SK-N-SH treated with all-trans-retinoic acid at 6 μM for 48 hours (cell line): ENCODE results near the gene ADGRV1.

ENCODE experiments used
- ATAC-seq: fragments of 200-7000 bp; cut with Tn5 transposase; 3 replicates; pipeline ENCODE4 v1.9.1; 2020; ENCODE audit warnings: mild to moderate bottlenecking, moderate library complexity
- ARNTL ChIP-seq: fragments of 450-650 bp; formaldehyde crosslinking; IDR thresholded peaks from 2 replicates; pipeline ENCODE4 v1.5.0; 2020; ENCODE audit warnings: low read depth, mild to moderate bottlenecking, moderate library complexity, borderline replicate concordance
- BACH2 ChIP-seq: fragments of 250-450 bp; sonication (Bioruptor Pico); IDR thresholded peaks from 2 replicates; pipeline ENCODE4 v1.9.0; 2021; ENCODE audit warnings: mild to moderate bottlenecking, borderline replicate concordance
- CREB5 ChIP-seq: fragments of 250-450 bp; sonication (Bioruptor Pico); IDR thresholded peaks from 2 replicates; pipeline ENCODE4 v1.5.1; 2020; ENCODE audit warnings: low read depth, mild to moderate bottlenecking, moderate library complexity
- CSDC2 ChIP-seq: fragments of 250-450 bp; sonication (Bioruptor Pico); IDR thresholded peaks from 2 replicates; pipeline ENCODE4 v1.5.0; 2020; ENCODE audit warnings: mild to moderate bottlenecking, moderate library complexity
- CSRNP3 ChIP-seq: fragments of 250-450 bp; sonication (Bioruptor Pico); IDR thresholded peaks from 2 replicates; pipeline ENCODE4 v1.5.1; 2021; ENCODE audit warnings: mild to moderate bottlenecking, moderate library complexity
- ESRRG ChIP-seq: fragments of 250-450 bp; sonication (Bioruptor Pico); IDR thresholded peaks from 2 replicates; pipeline ENCODE4 v1.6.1; 2021; ENCODE audit warnings: mild to moderate bottlenecking
- GLIS3 ChIP-seq: fragments of 250-450 bp; sonication (Bioruptor Pico); IDR thresholded peaks from 2 replicates; pipeline ENCODE4 v1.5.0; 2020; ENCODE audit warnings: mild to moderate bottlenecking, moderate library complexity
- ISL1 ChIP-seq: fragments of 250-450 bp; sonication (Bioruptor Pico); IDR thresholded peaks from 2 replicates; pipeline ENCODE4 v2.1.2; 2022; ENCODE audit warnings: mild to moderate bottlenecking, moderate library complexity
- OSR1 ChIP-seq: fragments of 250-450 bp; sonication (Bioruptor Pico); IDR thresholded peaks from 2 replicates; pipeline ENCODE4 v1.8.0; 2022; ENCODE audit warnings: moderate library complexity, mild to moderate bottlenecking, inconsistent platforms
- PATZ1 ChIP-seq: fragments of 250-450 bp; sonication (Bioruptor Pico); IDR thresholded peaks from 2 replicates; pipeline ENCODE4 v1.8.0; 2020; ENCODE audit warnings: mild to moderate bottlenecking, moderate library complexity, borderline replicate concordance
- POU6F1 ChIP-seq: fragments of 250-450 bp; sonication (Bioruptor Pico); IDR thresholded peaks from 2 replicates; pipeline ENCODE4 v1.8.0; 2021; ENCODE audit warnings: low read depth, mild to moderate bottlenecking, moderate library complexity, borderline replicate concordance
- RARB ChIP-seq: fragments of 250-450 bp; sonication (Bioruptor Pico); IDR thresholded peaks from 2 replicates; pipeline ENCODE4 v1.8.0; 2021; ENCODE audit warnings: mild to moderate bottlenecking, moderate library complexity
- SNAI2 ChIP-seq: fragments of 250-450 bp; sonication (Bioruptor Pico); IDR thresholded peaks from 2 replicates; pipeline ENCODE4 v1.5.0; 2020; ENCODE audit warnings: mild to moderate bottlenecking, moderate library complexity
- TCF4 ChIP-seq: fragments of 250-450 bp; sonication (Bioruptor Pico); IDR thresholded peaks from 2 replicates; pipeline ENCODE4 v1.8.0; 2021; ENCODE audit warnings: mild to moderate bottlenecking, moderate library complexity, borderline replicate concordance
- TSHZ2 ChIP-seq: fragments of 250-450 bp; sonication (Bioruptor Pico); IDR thresholded peaks from 2 replicates; pipeline ENCODE4 v1.5.0; 2020; ENCODE audit warnings: mild to moderate bottlenecking, moderate library complexity
- ZC3H10 ChIP-seq: fragments of 250-450 bp; sonication (Bioruptor Pico); IDR thresholded peaks from 2 replicates; pipeline ENCODE4 v1.5.1; 2021; ENCODE audit warnings: mild to moderate bottlenecking, moderate library complexity
- ZFP3 ChIP-seq: fragments of 250-450 bp; sonication (Bioruptor Pico); IDR thresholded peaks from 2 replicates; pipeline ENCODE4 v1.5.0; 2020; ENCODE audit warnings: mild to moderate bottlenecking, moderate library complexity
- ZFP30 ChIP-seq: fragments of 450-650 bp; formaldehyde crosslinking; IDR thresholded peaks from 2 replicates; pipeline ENCODE4 v1.5.0; 2022; ENCODE audit warnings: mild to moderate bottlenecking, moderate library complexity
- ZNF565 ChIP-seq: fragments of 450-650 bp; formaldehyde crosslinking; conservative IDR thresholded peaks from 2 replicates; pipeline ENCODE4 v1.5.0; 2020; ENCODE audit warnings: low read depth, mild to moderate bottlenecking, moderate library complexity
- ZNF8 ChIP-seq: fragments of 450-650 bp; formaldehyde crosslinking; IDR thresholded peaks from 2 replicates; pipeline ENCODE4 v1.5.0; 2020; ENCODE audit warnings: mild to moderate bottlenecking, moderate library complexity

The ADGRV1 gene

GRCh38 chr5:91144491-91145332 is 586.1 kb downstream of the ADGRV1 start:
- no peak for TF ChIP-seq ZNF8 (CRISPR knock-in tag)
- TF ChIP-seq ZFP3 (CRISPR knock-in tag), result no peak
- TF ChIP-seq GLIS3 (CRISPR knock-in tag), result no peak
- ATAC-seq, result no peak

GRCh38 chr5:91145333-91145620 is 586.7 kb downstream of the ADGRV1 start:
- no peak for ATAC-seq
- TF ChIP-seq ZFP30 (CRISPR knock-in tag) (no peak), ZNF565 (CRISPR knock-in tag) (no peak), ZFP3 (CRISPR knock-in tag) (no peak), ESRRG (CRISPR knock-in tag) (no peak), ARNTL (CRISPR knock-in tag) (no peak), CSDC2 (CRISPR knock-in tag) (no peak)

- TF ChIP-seq CSRNP3 (CRISPR knock-in tag) (no peak), CSDC2 (CRISPR knock-in tag) (no peak), ISL1 (CRISPR knock-in tag) (no peak), POU6F1 (CRISPR knock-in tag) (no peak), ESRRG (CRISPR knock-in tag) (no peak), RARB (CRISPR knock-in tag) (no peak), ZFP30 (CRISPR knock-in tag) (no peak), ZNF8 (CRISPR knock-in tag) (no peak), OSR1 (CRISPR knock-in tag) (no peak), CREB5 (CRISPR knock-in tag) (no peak), ZC3H10 (CRISPR knock-in tag) (no peak), ARNTL (CRISPR knock-in tag) (no peak), TCF4 (CRISPR knock-in tag) (no peak), TSHZ2 (CRISPR knock-in tag) (no peak)
- ATAC-seq, result no peak
These were observed 587.6 kb downstream of the ADGRV1 start for GRCh38 chr5:91146230-91146629.

- TF ChIP-seq OSR1 (CRISPR knock-in tag) (no peak), TCF4 (CRISPR knock-in tag) (no peak), ESRRG (CRISPR knock-in tag) (no peak), RARB (CRISPR knock-in tag) (no peak), CSRNP3 (CRISPR knock-in tag) (no peak), CSDC2 (CRISPR knock-in tag) (no peak), BACH2 (CRISPR knock-in tag) (no peak), PATZ1 (no peak), GLIS3 (CRISPR knock-in tag) (no peak), SNAI2 (CRISPR knock-in tag) (no peak), ZFP3 (CRISPR knock-in tag) (no peak), ARNTL (CRISPR knock-in tag) (no peak), POU6F1 (CRISPR knock-in tag) (no peak)
- ATAC-seq, result no peak
These were observed 588.5 kb downstream of the ADGRV1 start for GRCh38 chr5:91146905-91147600.
